KOPT-K1 (cell line): ENCODE measurements around the gene GPR158.

Source experiments
- H3K27ac ChIP-seq: fragments of 200-600 bp; sonication (generic); 2 replicates; pipeline ENCODE4 v1.5.1; 2016; ENCODE audit warnings: antibody characterized with exemption, mild to moderate bottlenecking, low read depth, low read length; ENCODE audit not compliant: poor library complexity, severe bottlenecking
- H3K36me3 ChIP-seq: fragments of 200-600 bp; sonication (generic); 2 replicates; pipeline ENCODE4 v1.5.1; 2017; ENCODE audit warnings: antibody characterized with exemption, mild to moderate bottlenecking, low read length, moderate library complexity; ENCODE audit not compliant: insufficient read depth
- H3K9me3 ChIP-seq: fragments of 200-600 bp; sonication (generic); 2 replicates; pipeline ENCODE4 v1.5.1; 2017; ENCODE audit warnings: antibody characterized with exemption, low read length, mild to moderate bottlenecking; ENCODE audit not compliant: insufficient read depth, poor library complexity, severe bottlenecking

GPR158 gene

DNA sequence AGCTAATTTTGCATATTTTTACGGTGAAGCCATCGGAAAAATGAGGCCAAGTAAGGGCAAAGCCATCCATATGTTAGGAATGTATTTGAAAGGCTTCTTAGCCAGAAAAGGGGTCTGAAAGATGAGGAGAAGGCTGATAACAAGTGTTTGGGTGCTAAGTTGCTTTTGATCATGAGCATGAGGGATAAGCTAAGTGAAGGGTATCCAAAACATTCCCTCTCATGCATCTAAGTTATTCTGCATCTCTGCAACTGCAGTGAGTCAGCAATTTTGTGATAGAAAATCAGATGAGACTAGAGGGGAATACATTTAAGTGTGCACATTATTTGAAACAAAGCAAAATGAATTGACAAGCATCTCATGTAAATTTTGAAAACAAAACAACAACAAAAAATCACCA, 282.8 kb downstream of the GPR158 start:
- H3K27ac ChIP-seq = no peak overlapping the region
- no peaks in the 10 kb centered on the region for H3K36me3 ChIP-seq
- peaks cover 7% of the 10 kb centered on the region for H3K9me3 ChIP-seq

DNA sequence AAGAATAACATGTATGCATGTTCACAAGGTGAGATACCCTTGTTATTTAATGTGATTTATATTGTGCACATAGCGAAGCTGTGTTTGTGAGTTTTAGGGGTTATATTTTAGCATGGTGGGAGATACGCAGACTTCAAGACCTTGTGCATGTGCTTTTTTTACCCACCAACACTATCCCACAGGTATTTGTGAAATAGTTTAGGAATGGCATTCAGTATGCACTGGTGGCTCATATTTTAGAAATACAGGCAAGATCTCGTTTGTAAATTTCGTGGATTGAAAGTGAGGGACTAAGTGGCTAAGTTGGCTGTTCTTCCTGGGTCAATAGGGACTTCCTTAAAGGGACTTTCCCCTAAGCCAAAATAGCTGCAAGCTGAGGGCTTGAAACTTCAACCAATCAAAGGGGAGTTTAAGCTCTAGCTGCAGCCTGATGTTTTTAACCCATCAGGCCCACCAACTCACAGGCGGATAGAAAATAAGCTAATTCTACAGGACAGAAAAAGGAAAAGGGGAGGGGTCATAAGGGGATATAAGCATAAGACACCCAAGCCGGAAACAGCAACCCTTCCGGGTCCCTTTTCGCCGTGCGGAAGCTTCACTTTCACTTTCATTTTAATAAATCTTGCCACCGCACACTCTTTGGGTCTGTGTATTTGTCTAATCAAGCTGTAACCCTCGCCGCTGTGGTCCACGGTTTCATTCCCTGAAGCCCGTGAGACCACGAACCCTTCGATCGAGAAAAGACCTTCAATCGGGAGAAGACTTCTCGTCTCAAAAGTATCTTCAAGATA, 291.0 kb downstream of the GPR158 start:
- Histone ChIP-seq H3K9me3 (no peaks in the 10 kb centered on the region), H3K36me3 (no peaks in the 10 kb centered on the region), H3K27ac (no peak overlapping the region)

DNA sequence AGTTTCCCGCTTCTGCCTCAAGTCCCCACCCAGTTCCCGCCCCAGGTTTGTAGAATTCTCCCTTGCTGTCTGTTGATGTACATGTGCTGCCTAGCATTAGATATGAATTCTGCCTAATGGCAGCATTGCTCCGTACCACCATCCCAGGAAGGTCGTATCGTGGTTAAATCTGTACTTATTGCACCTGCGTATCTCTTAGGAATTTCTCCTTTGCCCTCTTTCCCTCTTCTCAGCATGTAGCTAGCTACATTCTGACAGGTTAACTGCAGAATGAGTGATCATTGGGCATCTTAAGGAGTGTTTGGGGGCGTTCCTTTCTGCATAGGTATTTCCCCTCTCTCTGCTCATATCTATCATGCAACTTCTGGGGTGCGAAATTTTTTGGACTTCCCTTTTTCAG, 293.1 kb downstream of the GPR158 start:
- no peaks in the 10 kb centered on the region for H3K9me3 ChIP-seq
- no peaks in the 10 kb centered on the region for H3K36me3 ChIP-seq
- no peak overlapping the region for H3K27ac ChIP-seq

GRCh38 chr10:25481467-25481866, 306.7 kb downstream of the GPR158 start:
- Histone ChIP-seq H3K36me3 (no peaks in the 10 kb centered on the region), H3K9me3 (no peaks in the 10 kb centered on the region), H3K27ac (no peak overlapping the region)

DNA sequence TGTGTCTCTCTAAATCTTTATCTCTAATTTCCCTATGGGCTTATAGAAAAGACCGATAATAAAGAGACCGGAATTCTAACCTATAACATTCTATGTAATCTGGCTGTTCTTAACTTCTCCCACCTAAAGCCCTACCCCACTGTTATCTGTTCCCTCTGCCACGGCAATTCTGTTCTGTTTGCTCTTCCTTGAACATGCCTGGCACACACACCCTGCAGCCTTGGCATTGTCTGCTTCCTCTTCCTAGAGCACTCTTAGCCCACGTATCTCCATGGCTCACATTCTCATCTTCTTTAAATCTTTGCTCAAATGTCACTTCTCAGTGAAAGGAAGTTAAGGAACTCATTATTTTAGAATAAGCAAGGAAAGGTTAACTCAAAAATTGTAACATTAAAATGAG, 309.2 kb downstream of the GPR158 start:
- Histone ChIP-seq H3K27ac (no peak overlapping the region), H3K36me3 (no peaks in the 10 kb centered on the region), H3K9me3 (no peaks in the 10 kb centered on the region)

- H3K9me3 ChIP-seq = no peaks in the 10 kb centered on the region
- H3K27ac ChIP-seq = no peak overlapping the region
- no peaks in the 10 kb centered on the region for H3K36me3 ChIP-seq
Observed at GRCh38 chr10:25487266-25487665, 312.5 kb downstream of the GPR158 start.

DNA sequence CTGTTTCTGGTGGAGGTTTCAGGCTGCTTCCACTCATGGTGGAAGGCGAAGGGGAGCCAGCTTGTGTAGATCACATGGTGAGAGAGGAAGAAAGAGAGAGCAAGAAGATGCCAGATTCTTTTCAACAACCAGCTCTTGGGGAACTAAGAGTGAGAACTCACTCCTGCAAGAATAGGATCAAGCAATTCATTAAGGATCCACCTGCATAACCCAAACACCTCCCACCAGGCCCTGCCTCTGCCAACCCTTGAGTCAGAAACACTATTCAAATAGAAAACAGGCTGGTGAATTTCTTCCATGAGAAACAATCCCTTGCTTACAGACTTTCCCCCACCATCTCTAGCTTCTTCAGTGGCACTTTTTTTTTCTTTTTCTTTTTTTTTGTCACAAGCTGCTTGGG, 317.2 kb downstream of the GPR158 start:
- Histone ChIP-seq H3K36me3 (no peaks in the 10 kb centered on the region), H3K27ac (no peak overlapping the region), H3K9me3 (no peaks in the 10 kb centered on the region)

- no peaks in the 10 kb centered on the region for H3K9me3 ChIP-seq
- H3K27ac ChIP-seq = no peak overlapping the region
- H3K36me3 ChIP-seq = no peaks in the 10 kb centered on the region
Observed at GRCh38 chr10:25492680-25493079, 317.9 kb downstream of the GPR158 start.

DNA sequence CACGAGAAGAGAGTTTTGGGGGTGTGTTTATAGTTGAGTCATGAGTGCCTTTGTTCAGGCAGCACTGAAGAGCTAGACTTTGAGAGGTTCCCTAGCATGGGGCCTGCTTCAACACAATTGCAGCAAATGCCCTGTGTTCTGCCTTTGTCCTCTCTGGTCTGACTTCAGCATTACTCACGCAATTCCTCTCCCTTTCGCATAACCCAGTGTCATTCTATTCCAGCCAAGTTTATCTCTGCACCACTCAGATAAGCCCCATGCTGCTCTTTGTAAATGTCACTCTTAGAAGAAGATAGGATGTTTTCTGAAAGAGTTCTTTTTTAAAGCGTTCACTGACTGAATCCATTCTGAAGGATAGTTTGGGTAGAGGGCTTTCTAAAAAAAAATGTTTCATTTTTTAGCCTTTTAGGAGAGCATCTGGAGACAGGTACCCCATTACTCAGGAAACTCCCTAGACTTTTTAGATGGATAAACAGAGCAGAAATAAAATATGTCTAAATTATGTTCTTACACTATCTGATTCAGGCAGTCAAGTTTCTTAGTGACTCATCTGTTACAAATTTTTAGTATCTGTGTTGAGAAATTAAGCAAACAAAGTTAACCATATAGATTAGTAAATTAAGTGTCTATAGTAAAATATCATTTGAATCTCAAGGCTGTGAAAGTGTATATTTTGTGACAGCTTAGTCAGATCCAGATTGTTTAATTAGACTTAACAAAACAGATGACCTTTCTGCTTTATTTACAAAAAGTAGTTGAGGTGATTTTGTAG, 318.5 kb downstream of the GPR158 start:
- Histone ChIP-seq H3K9me3 (no peaks in the 10 kb centered on the region), H3K27ac (no peak overlapping the region), H3K36me3 (no peaks in the 10 kb centered on the region)

- Histone ChIP-seq H3K27ac (no peak overlapping the region), H3K36me3 (no peaks in the 10 kb centered on the region), H3K9me3 (no peaks in the 10 kb centered on the region)
Observed at GRCh38 chr10:25497246-25497645, 322.4 kb downstream of the GPR158 start.

DNA sequence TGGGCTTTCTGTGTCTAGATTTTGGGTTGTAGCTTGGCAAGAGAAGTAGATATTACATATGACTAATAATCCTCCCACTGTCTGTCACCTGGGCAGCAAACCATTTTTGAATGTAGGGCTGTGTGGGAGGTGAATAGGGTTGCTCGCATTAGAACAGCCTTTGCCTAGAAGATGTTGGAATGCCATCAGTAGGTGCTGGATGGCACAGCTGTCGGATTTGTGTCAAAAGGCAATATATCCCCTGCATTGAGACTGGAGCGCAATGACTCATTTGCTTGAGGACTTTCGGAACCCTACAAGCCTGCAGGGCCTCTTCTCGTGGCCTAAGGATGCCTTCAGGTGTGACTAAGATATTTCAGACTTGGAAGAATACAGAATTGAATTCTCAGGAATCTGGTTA, 323.8 kb downstream of the GPR158 start:
- H3K36me3 ChIP-seq = no peaks in the 10 kb centered on the region
- no peak overlapping the region for H3K27ac ChIP-seq

GRCh38 chr10:25501912-25502311, 327.1 kb downstream of the GPR158 start:
- no peaks in the 10 kb centered on the region for H3K36me3 ChIP-seq
- H3K9me3 ChIP-seq = no peaks in the 10 kb centered on the region
- H3K27ac ChIP-seq = no peak overlapping the region

More for the DNA sequence above, 323.8 kb downstream of the GPR158 start:
- H3K9me3 ChIP-seq = no peaks in the 10 kb centered on the region

DNA sequence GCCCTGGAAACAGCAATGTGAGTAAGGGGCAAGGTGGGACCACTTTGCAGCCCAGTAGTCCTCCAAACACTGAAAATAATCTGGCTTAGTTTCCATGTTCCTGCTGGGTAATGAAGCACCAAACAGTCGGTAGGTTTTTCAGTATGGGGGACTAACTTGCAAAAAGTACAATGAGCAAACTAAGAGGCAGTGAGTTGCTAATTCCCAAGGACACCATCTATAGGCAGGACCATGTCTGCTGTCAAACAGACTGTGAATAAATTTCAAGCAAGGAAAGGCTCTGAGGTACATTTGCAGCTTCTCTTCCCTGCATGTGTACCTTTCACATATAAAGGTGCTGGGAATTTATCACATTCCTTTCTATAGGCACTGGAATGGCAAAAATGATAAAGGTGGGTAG, 327.7 kb downstream of the GPR158 start:
- H3K9me3 ChIP-seq = no peaks in the 10 kb centered on the region
- H3K27ac ChIP-seq = no peak overlapping the region
- no peaks in the 10 kb centered on the region for H3K36me3 ChIP-seq

- Histone ChIP-seq H3K27ac (no peak overlapping the region), H3K36me3 (no peaks in the 10 kb centered on the region), H3K9me3 (no peaks in the 10 kb centered on the region)
Observed at GRCh38 chr10:25504306-25504705, 329.5 kb downstream of the GPR158 start.

GRCh38 chr10:25504838-25505237, 330.0 kb downstream of the GPR158 start:
- H3K36me3 ChIP-seq = no peaks in the 10 kb centered on the region
- no peak overlapping the region for H3K27ac ChIP-seq
- no peaks in the 10 kb centered on the region for H3K9me3 ChIP-seq

GRCh38 chr10:25505466-25505865, 330.7 kb downstream of the GPR158 start:
- H3K27ac ChIP-seq = no peak overlapping the region

More at GRCh38 chr10:25505466-25505865, 330.7 kb downstream of the GPR158 start:
- Histone ChIP-seq H3K36me3 (no peaks in the 10 kb centered on the region), H3K9me3 (no peaks in the 10 kb centered on the region)
